HEK293 (cell line): ENCODE measurements around the gene SRBD1.

Experiments
- CTCF ChIA-PET: fragments of 350-600 bp; formaldehyde crosslinking; extraction: SDS; loops from one replicate; lab custom pipeline; 2021; ENCODE audit warnings: antibody characterized with exemption; lab: Yijun Ruan, JAX
- POLR2A ChIA-PET: fragments of 300-600 bp; formaldehyde crosslinking; extraction: SDS; loops from one replicate; lab custom pipeline; 2020; ENCODE audit warnings: antibody characterized with exemption, inconsistent platforms; lab: Yijun Ruan, JAX
- H3K27ac ChIP-seq: fragments of 200-500 bp; sonication (Bioruptor generic); 2 replicates; pipeline ENCODE4 v1.5.1; 2014; ENCODE audit warnings: low read depth, low read length, control low read depth, inconsistent platforms; ENCODE audit errors: extremely low read depth
- H3K36me3 ChIP-seq, 2 experiments: fragments of 200-500 bp in 1 of 2; sonication (Bioruptor generic) in 1 of 2; 1 replicate in 1 of 2; 2 replicates in 1 of 2; pipeline ENCODE4 v1.5.1; 2014 to 2017; ENCODE audit warnings: inconsistent platforms in 2 of 2, low read length in 2 of 2; ENCODE audit not compliant: control insufficient read depth in 2 of 2, insufficient read depth in 1 of 2
- H3K4me1 ChIP-seq: fragments of 200-500 bp; sonication (Bioruptor generic); 2 replicates; pipeline ENCODE4 v1.5.1; 2014; ENCODE audit warnings: mild to moderate bottlenecking, low read length, inconsistent platforms; ENCODE audit not compliant: control insufficient read depth, insufficient read depth
- H3K4me3 ChIP-seq: 2 replicates; pipeline ENCODE4 v1.5.1; 2011; ENCODE audit warnings: low read depth, mild to moderate bottlenecking, control low read depth, low read length, moderate library complexity
- H3K9me3 ChIP-seq: fragments of 200-500 bp; sonication (Bioruptor generic); 2 replicates; pipeline ENCODE4 v1.5.1; 2014; ENCODE audit warnings: low read depth, low read length, inconsistent platforms; ENCODE audit not compliant: control insufficient read depth, insufficient read depth
- KLF16 ChIP-seq: fragments of 450-650 bp; formaldehyde crosslinking; IDR thresholded peaks from 2 replicates; pipeline ENCODE4 v1.5.1; 2017; ENCODE audit warnings: missing biosample characterization, missing genetic modification characterization
- YY2 ChIP-seq: fragments of 450-650 bp; formaldehyde crosslinking; IDR thresholded peaks from 2 replicates; pipeline ENCODE4 v1.5.1; 2016; ENCODE audit warnings: missing biosample characterization, missing genetic modification characterization
- ZNF302 ChIP-seq: fragments of 450-650 bp; formaldehyde crosslinking; IDR thresholded peaks from 2 replicates; pipeline ENCODE4 v1.5.1; 2016; ENCODE audit warnings: missing biosample characterization, missing genetic modification characterization, low read depth
- ZNF335 ChIP-seq: fragments of 450-650 bp; formaldehyde crosslinking; conservative IDR thresholded peaks from 2 replicates; pipeline ENCODE4 v1.5.1; 2016; ENCODE audit warnings: missing biosample characterization, missing genetic modification characterization
- ZNF354C ChIP-seq: fragments of 450-650 bp; formaldehyde crosslinking; IDR thresholded peaks from 2 replicates; pipeline ENCODE4 v1.5.1; 2016; ENCODE audit warnings: missing biosample characterization, missing genetic modification characterization, low read depth, borderline replicate concordance
- ZNF391 ChIP-seq: fragments of 450-650 bp; formaldehyde crosslinking; IDR thresholded peaks from 2 replicates; pipeline ENCODE4 v1.5.1; 2016; ENCODE audit warnings: low read depth, missing biosample characterization, missing genetic modification characterization, borderline replicate concordance
- ZNF404 ChIP-seq: fragments of 450-650 bp; formaldehyde crosslinking; IDR thresholded peaks from 2 replicates; pipeline ENCODE4 v1.5.1; 2017; ENCODE audit warnings: missing biosample characterization, missing genetic modification characterization
- ZNF416 ChIP-seq: fragments of 450-650 bp; formaldehyde crosslinking; IDR thresholded peaks from 2 replicates; pipeline ENCODE4 v1.5.1; 2016; ENCODE audit warnings: missing biosample characterization, missing genetic modification characterization
- ZNF549 ChIP-seq: fragments of 450-650 bp; IDR thresholded peaks from 2 replicates; pipeline ENCODE4 v1.5.1; 2018; ENCODE audit warnings: missing biosample characterization, missing genetic modification characterization, mild to moderate bottlenecking, inconsistent platforms, moderate library complexity
- ZNF561 ChIP-seq: fragments of 450-650 bp; IDR thresholded peaks from 2 replicates; pipeline ENCODE4 v1.5.1; 2018; ENCODE audit warnings: missing biosample characterization, missing genetic modification characterization, borderline replicate concordance
- ZNF585B ChIP-seq: fragments of 450-650 bp; formaldehyde crosslinking; IDR thresholded peaks from 2 replicates; pipeline ENCODE4 v1.5.1; 2016; ENCODE audit warnings: missing biosample characterization, missing genetic modification characterization
- ZNF610 ChIP-seq: fragments of 450-650 bp; formaldehyde crosslinking; IDR thresholded peaks from 2 replicates; pipeline ENCODE4 v1.5.1; 2016; ENCODE audit warnings: missing biosample characterization, missing genetic modification characterization, borderline replicate concordance
- ZSCAN30 ChIP-seq: fragments of 450-650 bp; IDR thresholded peaks from 2 replicates; pipeline ENCODE4 v1.5.1; 2018; ENCODE audit warnings: missing biosample characterization, mild to moderate bottlenecking, missing genetic modification characterization, moderate library complexity
- TF ChIP-seq, protein P1 (sequence below): fragments of 450-650 bp; formaldehyde crosslinking; IDR thresholded peaks from 2 replicates; pipeline ENCODE4 v1.5.1; 2016; ENCODE audit warnings: missing biosample characterization, missing genetic modification characterization
- TF ChIP-seq, protein P2 (sequence below): fragments of 450-650 bp; formaldehyde crosslinking; IDR thresholded peaks from 2 replicates; pipeline ENCODE4 v1.5.1; 2016; ENCODE audit warnings: missing biosample characterization, missing genetic modification characterization
- TF ChIP-seq, protein P3 (sequence below): fragments of 450-650 bp; formaldehyde crosslinking; IDR thresholded peaks from 2 replicates; pipeline ENCODE4 v1.5.1; 2016; ENCODE audit warnings: missing biosample characterization, missing genetic modification characterization
- TF ChIP-seq, protein P4 (sequence below): fragments of 450-650 bp; formaldehyde crosslinking; IDR thresholded peaks from 2 replicates; pipeline ENCODE4 v1.5.1; 2016; ENCODE audit warnings: missing biosample characterization, missing genetic modification characterization, low read depth
- TF ChIP-seq, protein P5 (sequence below): fragments of 450-650 bp; formaldehyde crosslinking; IDR thresholded peaks from 2 replicates; pipeline ENCODE4 v1.5.1; 2017; ENCODE audit warnings: missing biosample characterization, missing genetic modification characterization
- TF ChIP-seq, protein P6 (sequence below): fragments of 450-650 bp; formaldehyde crosslinking; IDR thresholded peaks from 2 replicates; pipeline ENCODE4 v1.5.1; 2016; ENCODE audit warnings: missing biosample characterization, missing genetic modification characterization

SRBD1 gene

DNA sequence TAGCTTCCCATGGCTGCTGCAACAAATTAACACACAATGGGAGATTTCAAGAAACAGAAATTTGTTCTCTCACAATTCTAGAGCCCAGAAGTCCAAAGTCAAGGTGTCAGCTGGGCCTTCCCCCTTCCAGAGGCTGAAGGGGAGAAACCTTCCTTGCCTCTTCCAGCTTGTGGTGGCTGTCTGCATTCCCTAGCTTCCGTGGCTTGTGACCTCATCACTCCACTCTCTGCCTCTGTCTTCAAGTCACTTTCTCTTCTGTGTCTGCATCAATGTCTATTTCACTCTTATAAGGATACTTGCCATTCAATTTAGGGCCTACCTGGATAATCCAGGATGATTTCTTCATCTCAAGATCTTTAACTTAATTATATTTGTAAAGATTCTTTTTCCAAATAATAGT lies 16.8 kb upstream of the SRBD1 start (continued):
- TF ChIP-seq, protein P1, sequence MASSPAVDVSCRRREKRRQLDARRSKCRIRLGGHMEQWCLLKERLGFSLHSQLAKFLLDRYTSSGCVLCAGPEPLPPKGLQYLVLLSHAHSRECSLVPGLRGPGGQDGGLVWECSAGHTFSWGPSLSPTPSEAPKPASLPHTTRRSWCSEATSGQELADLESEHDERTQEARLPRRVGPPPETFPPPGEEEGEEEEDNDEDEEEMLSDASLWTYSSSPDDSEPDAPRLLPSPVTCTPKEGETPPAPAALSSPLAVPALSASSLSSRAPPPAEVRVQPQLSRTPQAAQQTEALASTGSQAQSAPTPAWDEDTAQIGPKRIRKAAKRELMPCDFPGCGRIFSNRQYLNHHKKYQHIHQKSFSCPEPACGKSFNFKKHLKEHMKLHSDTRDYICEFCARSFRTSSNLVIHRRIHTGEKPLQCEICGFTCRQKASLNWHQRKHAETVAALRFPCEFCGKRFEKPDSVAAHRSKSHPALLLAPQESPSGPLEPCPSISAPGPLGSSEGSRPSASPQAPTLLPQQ (tag by site-specific recombination), result no peak

DNA sequence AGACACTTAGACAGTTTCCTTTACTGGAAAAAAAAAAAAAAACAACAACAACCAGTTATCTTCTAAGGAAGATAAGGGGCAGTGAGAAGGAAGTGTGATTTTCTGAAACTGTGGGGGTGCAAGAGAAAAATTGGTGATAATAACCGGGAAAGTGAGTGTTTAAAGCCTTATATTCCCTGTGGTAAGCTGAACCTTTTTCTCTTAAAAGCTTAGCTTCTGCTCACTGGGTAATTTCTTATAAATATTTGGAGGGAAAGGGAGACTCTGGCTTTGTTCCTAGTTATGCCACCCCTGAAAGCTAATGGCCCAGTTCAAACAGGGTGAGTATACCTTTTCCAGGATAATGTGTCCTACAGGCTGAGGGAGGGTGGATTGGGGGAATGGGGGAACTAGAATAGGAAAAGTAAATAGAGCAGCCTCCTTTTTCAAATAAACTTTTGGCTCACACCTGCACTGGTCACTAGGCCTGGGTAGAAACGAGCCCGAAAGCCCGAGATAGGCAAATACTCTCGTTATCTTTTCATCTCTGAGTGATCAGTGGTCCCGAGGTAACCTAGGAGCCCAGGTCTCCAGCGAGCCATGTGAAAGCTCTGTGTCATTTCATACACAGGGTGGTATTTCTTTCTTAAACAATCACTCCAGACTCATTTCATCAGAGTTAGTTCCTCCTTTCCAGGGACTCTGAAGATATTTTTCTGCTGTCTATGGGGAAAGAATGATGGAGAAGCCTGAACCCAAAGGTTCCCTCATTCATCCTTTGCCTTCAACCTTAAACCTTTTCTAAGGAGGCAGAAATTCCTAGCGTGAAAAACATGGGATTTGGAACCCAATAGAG lies 15.5 kb upstream of the SRBD1 start:
- Histone ChIP-seq H3K4me1 (no peaks in the 10 kb centered on the region), H3K27ac (no peak overlapping the region), H3K4me3 (no peak overlapping the region), H3K9me3 (no peaks in the 10 kb centered on the region), H3K36me3 (no peaks in the 10 kb centered on the region)
- CTCF ChIA-PET, result interaction anchor here (0.6 to 1.2 kb wide), 3 partner anchors 27 to 42 kb away, joined by 3 to 6 read pairs (median 3); no protein-coding TSS in a partner anchor
- TF ChIP-seq ZNF391 (tag by site-specific recombination), result no peak
- TF ChIP-seq, protein P2, sequence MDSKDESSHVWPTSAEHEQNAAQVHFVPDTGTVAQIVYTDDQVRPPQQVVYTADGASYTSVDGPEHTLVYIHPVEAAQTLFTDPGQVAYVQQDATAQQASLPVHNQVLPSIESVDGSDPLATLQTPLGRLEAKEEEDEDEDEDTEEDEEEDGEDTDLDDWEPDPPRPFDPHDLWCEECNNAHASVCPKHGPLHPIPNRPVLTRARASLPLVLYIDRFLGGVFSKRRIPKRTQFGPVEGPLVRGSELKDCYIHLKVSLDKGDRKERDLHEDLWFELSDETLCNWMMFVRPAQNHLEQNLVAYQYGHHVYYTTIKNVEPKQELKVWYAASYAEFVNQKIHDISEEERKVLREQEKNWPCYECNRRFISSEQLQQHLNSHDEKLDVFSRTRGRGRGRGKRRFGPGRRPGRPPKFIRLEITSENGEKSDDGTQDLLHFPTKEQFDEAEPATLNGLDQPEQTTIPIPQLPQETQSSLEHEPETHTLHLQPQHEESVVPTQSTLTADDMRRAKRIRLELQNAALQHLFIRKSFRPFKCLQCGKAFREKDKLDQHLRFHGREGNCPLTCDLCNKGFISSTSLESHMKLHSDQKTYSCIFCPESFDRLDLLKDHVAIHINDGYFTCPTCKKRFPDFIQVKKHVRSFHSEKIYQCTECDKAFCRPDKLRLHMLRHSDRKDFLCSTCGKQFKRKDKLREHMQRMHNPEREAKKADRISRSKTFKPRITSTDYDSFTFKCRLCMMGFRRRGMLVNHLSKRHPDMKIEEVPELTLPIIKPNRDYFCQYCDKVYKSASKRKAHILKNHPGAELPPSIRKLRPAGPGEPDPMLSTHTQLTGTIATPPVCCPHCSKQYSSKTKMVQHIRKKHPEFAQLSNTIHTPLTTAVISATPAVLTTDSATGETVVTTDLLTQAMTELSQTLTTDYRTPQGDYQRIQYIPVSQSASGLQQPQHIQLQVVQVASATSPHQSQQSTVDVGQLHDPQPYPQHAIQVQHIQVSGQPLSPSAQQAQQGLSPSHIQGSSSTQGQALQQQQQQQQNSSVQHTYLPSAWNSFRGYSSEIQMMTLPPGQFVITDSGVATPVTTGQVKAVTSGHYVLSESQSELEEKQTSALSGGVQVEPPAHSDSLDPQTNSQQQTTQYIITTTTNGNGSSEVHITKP, result peak; percentile 98
- POLR2A ChIA-PET, result interaction anchor here (1.1 kb wide), 1 partner anchor 15 kb away, joined by 3 read pairs; the partner anchor contains the start of gene SRBD1

DNA sequence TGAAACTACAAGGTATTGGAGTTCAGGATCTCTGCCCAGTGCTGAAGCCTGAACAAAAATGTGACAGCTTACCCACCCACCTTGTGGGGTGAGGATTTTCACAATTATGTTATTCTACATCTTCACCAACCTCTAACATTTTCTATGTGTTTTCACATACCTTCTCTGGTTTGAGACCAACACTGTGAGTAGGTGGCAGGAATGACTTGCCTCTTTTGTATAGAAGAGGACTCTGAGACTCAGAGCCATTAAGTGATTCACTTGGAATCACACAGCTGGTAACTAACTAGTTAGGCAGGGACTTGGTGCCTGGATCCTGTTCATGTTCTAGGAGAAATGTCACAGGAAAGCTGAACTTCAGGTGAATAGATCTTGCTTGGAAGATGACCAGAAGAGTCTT lies 14.8 kb upstream of the SRBD1 start:
- ChIA-PET CTCF (interaction anchor here (1.0 kb wide), 1 partner anchor 42 kb away, joined by 6 read pairs; no protein-coding TSS in a partner anchor), POLR2A (interaction anchor here (1.1 kb wide), 1 partner anchor 15 kb away, joined by 3 read pairs; the partner anchor contains the start of gene SRBD1)
- Histone ChIP-seq H3K27ac (no peak overlapping the region), H3K9me3 (no peaks in the 10 kb centered on the region), H3K4me1 (no peaks in the 10 kb centered on the region), H3K36me3 (no peaks in the 10 kb centered on the region), H3K4me3 (no peak overlapping the region)
- TF ChIP-seq ZNF549 (tag by site-specific recombination), result no peak
- no peak for TF ChIP-seq ZNF302
- no peak for TF ChIP-seq ZNF585B (tag by site-specific recombination)
- no peak for TF ChIP-seq ZNF416 (tag by site-specific recombination)
- TF ChIP-seq, protein P3, sequence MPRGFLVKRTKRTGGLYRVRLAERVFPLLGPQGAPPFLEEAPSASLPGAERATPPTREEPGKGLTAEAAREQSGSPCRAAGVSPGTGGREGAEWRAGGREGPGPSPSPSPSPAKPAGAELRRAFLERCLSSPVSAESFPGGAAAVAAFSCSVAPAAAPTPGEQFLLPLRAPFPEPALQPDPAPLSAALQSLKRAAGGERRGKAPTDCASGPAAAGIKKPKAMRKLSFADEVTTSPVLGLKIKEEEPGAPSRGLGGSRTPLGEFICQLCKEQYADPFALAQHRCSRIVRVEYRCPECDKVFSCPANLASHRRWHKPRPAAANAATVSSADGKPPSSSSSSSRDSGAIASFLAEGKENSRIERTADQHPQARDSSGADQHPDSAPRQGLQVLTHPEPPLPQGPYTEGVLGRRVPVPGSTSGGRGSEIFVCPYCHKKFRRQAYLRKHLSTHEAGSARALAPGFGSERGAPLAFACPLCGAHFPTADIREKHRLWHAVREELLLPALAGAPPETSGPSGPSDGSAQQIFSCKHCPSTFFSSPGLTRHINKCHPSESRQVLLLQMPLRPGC (tag by site-specific recombination), result no peak
- no peak for TF ChIP-seq ZNF354C
- TF ChIP-seq ZSCAN30 (tag by site-specific recombination), result no peak
- TF ChIP-seq ZNF610 (tag by site-specific recombination), result no peak
- TF ChIP-seq, protein P4, sequence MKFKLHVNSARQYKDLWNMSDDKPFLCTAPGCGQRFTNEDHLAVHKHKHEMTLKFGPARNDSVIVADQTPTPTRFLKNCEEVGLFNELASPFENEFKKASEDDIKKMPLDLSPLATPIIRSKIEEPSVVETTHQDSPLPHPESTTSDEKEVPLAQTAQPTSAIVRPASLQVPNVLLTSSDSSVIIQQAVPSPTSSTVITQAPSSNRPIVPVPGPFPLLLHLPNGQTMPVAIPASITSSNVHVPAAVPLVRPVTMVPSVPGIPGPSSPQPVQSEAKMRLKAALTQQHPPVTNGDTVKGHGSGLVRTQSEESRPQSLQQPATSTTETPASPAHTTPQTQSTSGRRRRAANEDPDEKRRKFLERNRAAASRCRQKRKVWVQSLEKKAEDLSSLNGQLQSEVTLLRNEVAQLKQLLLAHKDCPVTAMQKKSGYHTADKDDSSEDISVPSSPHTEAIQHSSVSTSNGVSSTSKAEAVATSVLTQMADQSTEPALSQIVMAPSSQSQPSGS (tag by site-specific recombination), result no peak
- TF ChIP-seq, protein P5, sequence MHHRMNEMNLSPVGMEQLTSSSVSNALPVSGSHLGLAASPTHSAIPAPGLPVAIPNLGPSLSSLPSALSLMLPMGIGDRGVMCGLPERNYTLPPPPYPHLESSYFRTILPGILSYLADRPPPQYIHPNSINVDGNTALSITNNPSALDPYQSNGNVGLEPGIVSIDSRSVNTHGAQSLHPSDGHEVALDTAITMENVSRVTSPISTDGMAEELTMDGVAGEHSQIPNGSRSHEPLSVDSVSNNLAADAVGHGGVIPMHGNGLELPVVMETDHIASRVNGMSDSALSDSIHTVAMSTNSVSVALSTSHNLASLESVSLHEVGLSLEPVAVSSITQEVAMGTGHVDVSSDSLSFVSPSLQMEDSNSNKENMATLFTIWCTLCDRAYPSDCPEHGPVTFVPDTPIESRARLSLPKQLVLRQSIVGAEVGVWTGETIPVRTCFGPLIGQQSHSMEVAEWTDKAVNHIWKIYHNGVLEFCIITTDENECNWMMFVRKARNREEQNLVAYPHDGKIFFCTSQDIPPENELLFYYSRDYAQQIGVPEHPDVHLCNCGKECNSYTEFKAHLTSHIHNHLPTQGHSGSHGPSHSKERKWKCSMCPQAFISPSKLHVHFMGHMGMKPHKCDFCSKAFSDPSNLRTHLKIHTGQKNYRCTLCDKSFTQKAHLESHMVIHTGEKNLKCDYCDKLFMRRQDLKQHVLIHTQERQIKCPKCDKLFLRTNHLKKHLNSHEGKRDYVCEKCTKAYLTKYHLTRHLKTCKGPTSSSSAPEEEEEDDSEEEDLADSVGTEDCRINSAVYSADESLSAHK (tag by site-specific recombination), result no peak
- no peak for TF ChIP-seq ZNF561
- no peak for TF ChIP-seq ZNF404 (tag by site-specific recombination)
- no peak for TF ChIP-seq ZNF335
- no peak for TF ChIP-seq YY2 (tag by site-specific recombination)
- TF ChIP-seq, protein P6, sequence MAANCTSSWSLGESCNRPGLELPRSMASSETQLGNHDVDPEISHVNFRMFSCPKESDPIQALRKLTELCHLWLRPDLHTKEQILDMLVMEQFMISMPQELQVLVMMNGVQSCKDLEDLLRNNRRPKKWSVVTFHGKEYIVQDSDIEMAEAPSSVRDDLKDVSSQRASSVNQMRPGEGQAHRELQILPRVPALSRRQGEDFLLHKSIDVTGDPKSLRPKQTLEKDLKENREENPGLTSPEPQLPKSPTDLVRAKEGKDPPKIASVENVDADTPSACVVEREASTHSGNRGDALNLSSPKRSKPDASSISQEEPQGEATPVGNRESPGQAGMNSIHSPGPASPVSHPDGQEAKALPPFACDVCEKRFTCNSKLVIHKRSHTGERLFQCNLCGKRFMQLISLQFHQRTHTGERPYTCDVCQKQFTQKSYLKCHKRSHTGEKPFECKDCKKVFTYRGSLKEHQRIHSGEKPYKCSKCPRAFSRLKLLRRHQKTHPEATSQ (tag by site-specific recombination), result no peak
- no peak for TF ChIP-seq KLF16 (tag by site-specific recombination)
